ENCODE results near the gene TCAF2. TPM values are rescaled to one million over a fixed set of nuclear protein-coding genes. Genes with fewer than 3 reads are reported as not detected.

TCAF2 gene
- total RNA-seq, 1 experiment from 2014 or later = 3.0 TPM

Other genes starting within 250 kb of the TCAF2 start
- gene ZYX, start 239.6 kb upstream of the TCAF2 start, total RNA-seq (2021) = 145 and 167 TPM in 2 replicates
- 35.5 and 39.3 TPM in 2 replicates for gene EPHA1, start 212.1 kb upstream of the TCAF2 start, total RNA-seq (2021)
- not detected in 2 replicates for gene TAS2R60, start 177.5 kb upstream of the TCAF2 start, total RNA-seq (2021)
- not detected in 2 replicates for gene TAS2R41, start 143.1 kb upstream of the TCAF2 start, total RNA-seq (2021)
- 0.20 TPM in 1 of 2 replicates, not detected in the other for gene CTAGE15, start 49.2 kb upstream of the TCAF2 start, total RNA-seq (2021)
- 0.90 TPM in 1 of 2 replicates, not detected in the other for gene CTAGE6, start 136.7 kb downstream of the TCAF2 start, total RNA-seq (2021)